Hematopoietic multipotent progenitor cell (in vitro differentiated cells): ENCODE results near the gene SEC16A. TPM values are rescaled to one million over a fixed set of nuclear protein-coding genes. Genes with fewer than 3 reads are reported as not detected.

ENCODE experiments used
- DNase-seq, 3 donors: peaks; one replicate each; pipeline ENCODE4 v3.0.0-alpha.2; 2011 to 2015; ENCODE audit warnings: low read depth in 2 of 3, low spot score in 2 of 3
- total RNA-seq: library from RNA; depleted of rRNA; stranded (reverse); fragments of >200 nt; gene quantifications from one replicate; pipeline ENCODE4 v1.2.3, GENCODE V29; 2012

The SEC16A gene
- total RNA-seq, 1 donor, result 39.9 TPM

GRCh38 chr9:136487672-136488071, 4.8 kb upstream of the SEC16A start:
- no peak for DNase-seq

- no peak for DNase-seq
These were observed 4.2 kb upstream of the SEC16A start for GRCh38 chr9:136486823-136487620.

GRCh38 chr9:136486131-136486530, 3.3 kb upstream of the SEC16A start:
- DNase-seq, result no peak

- DNase-seq, result peak; percentile 75 to 90 (median 76)
These were observed 2.5 kb upstream of the SEC16A start for GRCh38 chr9:136485049-136486045.

- DNase-seq, result peak in 2 of 3 donors; percentile 8 to 18
These were observed 1.6 kb upstream of the SEC16A start for GRCh38 chr9:136484153-136485048.

GRCh38 chr9:136483589-136484152, 831 bp upstream of the SEC16A start:
- DNase-seq, result peak; percentile 91 to 99 (median 93)

GRCh38 chr9:136482046-136482792, 621 bp downstream of the SEC16A start:
- DNase-seq, result peak; percentile 13 to 33 (median 26)

GRCh38 chr9:136481558-136481957, 1.3 kb downstream of the SEC16A start:
- DNase-seq, result no peak

- no peak for DNase-seq
These were observed 6.3 kb downstream of the SEC16A start for GRCh38 chr9:136476369-136477150.

- no peak for DNase-seq
These were observed 7.6 kb downstream of the SEC16A start for GRCh38 chr9:136474974-136475865.

GRCh38 chr9:136474021-136474640, 8.7 kb downstream of the SEC16A start:
- no peak for DNase-seq

- DNase-seq, result no peak
These were observed 9.5 kb downstream of the SEC16A start for GRCh38 chr9:136473354-136473721.

GRCh38 chr9:136472640-136473353, 10.0 kb downstream of the SEC16A start:
- DNase-seq, result no peak

- no peak for DNase-seq
These were observed 10.9 kb downstream of the SEC16A start for GRCh38 chr9:136471802-136472487.

GRCh38 chr9:136470792-136471469, 11.9 kb downstream of the SEC16A start:
- no peak for DNase-seq
